GM18868 (cell line): Measurements from ENCODE around the gene ZXDC.

Experiments used
- ATAC-seq: cut with Tn5 transposase; IDR thresholded peaks from one replicate; pipeline ENCODE4 v1.9.1; 2021; ENCODE audit warnings: mild to moderate bottlenecking, moderate library complexity; ENCODE audit not compliant: unreplicated experiment

Gene ZXDC

GRCh38 chr3:126475413-126476114 is at the start of gene ZXDC:
ZXDC (minus strand) TSS chr3:126475891; CDS start chr3:126475865, 26 bp downstream.
- ATAC-seq: peak; percentile 81

- no peak for ATAC-seq
Observed at GRCh38 chr3:126525091-126525852, 49.6 kb upstream of the ZXDC start.

- no peak for ATAC-seq
Observed at GRCh38 chr3:126524429-126524988, 48.8 kb upstream of the ZXDC start.

GRCh38 chr3:126523745-126524428 is 48.2 kb upstream of the ZXDC start, which contains the start of gene CHST13:
CHST13 (plus strand) TSS chr3:126524155; CDS start chr3:126524333, 178 bp downstream.
- ATAC-seq: no peak

- ATAC-seq: no peak
Observed at GRCh38 chr3:126522363-126522788, 46.7 kb upstream of the ZXDC start.

GRCh38 chr3:126521122-126521891 is 45.6 kb upstream of the ZXDC start:
- ATAC-seq: no peak

GRCh38 chr3:126519506-126520455 is 44.1 kb upstream of the ZXDC start:
- ATAC-seq: no peak

GRCh38 chr3:126518779-126519177 is 43.1 kb upstream of the ZXDC start:
- ATAC-seq: no peak

GRCh38 chr3:126517986-126518778 is 42.5 kb upstream of the ZXDC start:
- no peak for ATAC-seq

GRCh38 chr3:126517291-126517951 is 41.7 kb upstream of the ZXDC start, which contains the start of gene UROC1:
UROC1 (minus strand) TSS chr3:126517773; CDS start chr3:126517719, 54 bp downstream.
- ATAC-seq: no peak

GRCh38 chr3:126516936-126517290 is 41.2 kb upstream of the ZXDC start:
- no peak for ATAC-seq

GRCh38 chr3:126516152-126516935 is 40.7 kb upstream of the ZXDC start:
- ATAC-seq: no peak

- no peak for ATAC-seq
Observed at GRCh38 chr3:126515066-126515706, 39.5 kb upstream of the ZXDC start.

GRCh38 chr3:126514161-126514560 is 38.5 kb upstream of the ZXDC start:
- no peak for ATAC-seq

GRCh38 chr3:126512916-126513650 is 37.4 kb upstream of the ZXDC start:
- ATAC-seq: no peak

GRCh38 chr3:126512026-126512425 is 36.3 kb upstream of the ZXDC start:
- ATAC-seq: no peak
